ENCODE data around the gene FRMPD1.

DNA sequence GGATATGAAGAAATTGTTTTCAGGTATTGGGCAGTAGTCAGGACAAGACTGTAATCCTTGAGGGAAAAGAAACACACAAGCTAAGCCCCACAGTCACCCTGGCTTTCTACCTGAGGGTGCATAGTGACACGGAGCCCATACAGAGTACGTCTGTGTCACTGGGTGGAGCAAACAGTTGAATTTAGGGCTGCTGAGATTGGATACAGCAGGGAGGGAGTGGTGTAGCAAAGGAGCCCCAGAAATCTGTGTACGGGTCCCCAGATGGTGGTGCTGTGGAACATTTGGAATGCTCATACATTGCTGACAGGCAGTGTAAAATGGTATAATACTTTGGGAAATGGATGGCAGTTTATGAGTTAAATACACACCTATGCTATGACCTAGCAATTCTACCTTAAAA lies 108.0 kb downstream of the FRMPD1 start:
- TF ChIP-seq, protein P1, sequence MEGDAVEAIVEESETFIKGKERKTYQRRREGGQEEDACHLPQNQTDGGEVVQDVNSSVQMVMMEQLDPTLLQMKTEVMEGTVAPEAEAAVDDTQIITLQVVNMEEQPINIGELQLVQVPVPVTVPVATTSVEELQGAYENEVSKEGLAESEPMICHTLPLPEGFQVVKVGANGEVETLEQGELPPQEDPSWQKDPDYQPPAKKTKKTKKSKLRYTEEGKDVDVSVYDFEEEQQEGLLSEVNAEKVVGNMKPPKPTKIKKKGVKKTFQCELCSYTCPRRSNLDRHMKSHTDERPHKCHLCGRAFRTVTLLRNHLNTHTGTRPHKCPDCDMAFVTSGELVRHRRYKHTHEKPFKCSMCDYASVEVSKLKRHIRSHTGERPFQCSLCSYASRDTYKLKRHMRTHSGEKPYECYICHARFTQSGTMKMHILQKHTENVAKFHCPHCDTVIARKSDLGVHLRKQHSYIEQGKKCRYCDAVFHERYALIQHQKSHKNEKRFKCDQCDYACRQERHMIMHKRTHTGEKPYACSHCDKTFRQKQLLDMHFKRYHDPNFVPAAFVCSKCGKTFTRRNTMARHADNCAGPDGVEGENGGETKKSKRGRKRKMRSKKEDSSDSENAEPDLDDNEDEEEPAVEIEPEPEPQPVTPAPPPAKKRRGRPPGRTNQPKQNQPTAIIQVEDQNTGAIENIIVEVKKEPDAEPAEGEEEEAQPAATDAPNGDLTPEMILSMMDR (IDR thresholded peaks at IDR 0.05): no peak
- TF ChIP-seq POLR2A (IDR thresholded peaks at IDR 0.05): no peak
